HG03354 (cell line): ENCODE data around the gene AUH.
A peak's percentile ranks its signal among the peaks of the same experiment; 100 is the strongest.
"Not testable (repeated sequence)": the region's sequence is repeated elsewhere in the genome, so short reads cannot be mapped to it uniquely, and the experiment has no call there.

Experiments
- ATAC-seq: cut with Tn5 transposase; IDR thresholded peaks from one replicate; pipeline ENCODE4 v1.9.1; 2021; ENCODE audit warnings: mild to moderate bottlenecking; ENCODE audit not compliant: unreplicated experiment, poor library complexity, severe bottlenecking

AUH gene

DNA sequence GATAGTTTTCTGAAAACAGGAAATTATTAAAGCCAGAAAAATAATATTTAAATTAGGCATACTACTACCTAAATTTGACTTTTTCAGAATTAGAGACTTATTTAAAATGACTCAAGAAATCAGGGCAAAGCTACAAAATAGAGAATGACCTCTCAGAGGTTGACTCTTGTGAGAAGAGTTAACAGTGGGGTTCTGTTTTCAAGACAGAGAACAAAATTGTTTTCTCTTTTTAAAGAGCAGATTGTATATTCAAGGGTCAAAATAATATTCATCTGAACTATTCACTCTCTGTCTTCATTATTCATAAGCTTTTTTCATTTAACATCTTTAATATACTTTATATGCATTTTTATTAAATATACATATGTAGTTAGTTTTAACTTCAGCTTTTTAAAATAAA lies 21.9 kb upstream of the AUH start:
- ATAC-seq = no peak

DNA sequence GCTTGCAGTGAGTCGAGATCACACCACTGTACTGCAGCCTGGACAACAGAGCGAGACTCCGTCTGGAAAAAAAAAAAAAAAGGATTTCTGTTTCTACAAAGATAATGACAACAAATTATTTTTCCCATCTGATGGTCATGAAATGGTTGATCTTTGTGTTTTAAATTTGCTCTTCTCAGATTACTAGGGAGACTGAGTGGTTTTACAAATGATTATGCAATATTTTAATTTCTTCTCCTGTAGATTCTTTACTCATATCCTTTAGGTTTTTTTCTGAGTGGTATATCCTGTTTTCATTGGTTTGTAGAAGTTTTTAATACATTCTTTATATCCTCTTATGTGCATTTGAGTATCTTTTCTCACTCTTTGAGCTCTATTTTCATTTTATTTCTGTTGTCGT lies 20.6 kb upstream of the AUH start:
- no peak for ATAC-seq

DNA sequence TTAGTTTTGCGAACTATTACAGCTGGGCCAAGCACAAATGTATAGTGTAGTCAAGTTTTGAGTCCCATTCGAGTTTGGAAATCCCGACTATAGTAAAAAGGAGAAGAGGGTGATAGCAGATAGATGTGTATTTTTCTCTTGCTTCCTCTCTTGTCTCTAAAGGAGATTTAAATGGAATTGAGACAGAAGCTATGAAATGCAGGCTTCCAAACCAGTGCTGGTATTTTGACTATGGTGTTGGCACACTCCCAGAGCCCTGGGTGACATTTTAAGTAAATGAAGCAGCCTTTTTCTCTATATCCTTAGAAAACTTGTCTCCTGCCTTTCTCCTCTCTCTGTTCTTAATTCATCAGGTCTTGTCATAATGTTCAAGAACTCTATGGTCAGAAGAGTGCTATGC lies 17.7 kb upstream of the AUH start:
- ATAC-seq = no peak

DNA sequence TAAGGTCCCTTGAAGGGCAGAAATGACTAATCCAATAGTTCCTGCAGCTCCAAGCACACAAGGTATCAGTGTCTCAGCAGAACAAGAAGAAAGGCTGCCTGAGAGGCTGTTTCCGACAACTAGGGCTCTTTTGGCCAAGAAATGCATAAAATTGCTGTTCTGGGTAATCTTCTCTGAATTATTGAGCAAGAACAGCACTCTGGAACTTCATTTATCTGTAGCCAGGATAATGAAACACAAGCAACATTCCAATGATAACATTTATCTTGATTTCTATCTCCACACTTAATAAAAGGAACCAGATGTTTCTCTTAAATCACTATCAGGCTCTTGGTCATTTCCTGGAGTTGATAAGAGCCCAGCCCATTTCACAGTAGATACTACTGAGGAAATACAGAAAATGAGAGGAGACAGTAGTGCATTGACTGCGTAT lies 17.0 kb upstream of the AUH start:
- no peak for ATAC-seq

DNA sequence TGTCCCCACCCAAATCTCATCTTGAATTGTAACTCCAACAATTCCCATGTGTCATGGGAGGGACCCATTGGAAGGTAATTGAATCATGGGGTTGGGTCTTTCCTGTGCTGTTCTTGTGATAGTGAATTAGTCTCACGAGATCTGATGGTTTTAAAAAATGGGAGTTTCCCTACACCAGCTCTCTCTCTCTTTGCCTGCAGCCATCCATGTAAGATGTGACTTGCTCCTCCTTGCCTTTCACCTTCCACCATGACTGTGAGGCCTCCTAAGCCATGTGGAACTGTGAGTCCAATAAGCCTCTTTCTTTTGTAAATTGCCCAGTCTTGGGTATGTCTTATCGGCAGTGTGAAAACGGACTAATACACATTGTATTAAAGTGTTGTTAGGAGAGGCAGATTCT lies 16.3 kb upstream of the AUH start:
- not testable (repeated sequence) for ATAC-seq

DNA sequence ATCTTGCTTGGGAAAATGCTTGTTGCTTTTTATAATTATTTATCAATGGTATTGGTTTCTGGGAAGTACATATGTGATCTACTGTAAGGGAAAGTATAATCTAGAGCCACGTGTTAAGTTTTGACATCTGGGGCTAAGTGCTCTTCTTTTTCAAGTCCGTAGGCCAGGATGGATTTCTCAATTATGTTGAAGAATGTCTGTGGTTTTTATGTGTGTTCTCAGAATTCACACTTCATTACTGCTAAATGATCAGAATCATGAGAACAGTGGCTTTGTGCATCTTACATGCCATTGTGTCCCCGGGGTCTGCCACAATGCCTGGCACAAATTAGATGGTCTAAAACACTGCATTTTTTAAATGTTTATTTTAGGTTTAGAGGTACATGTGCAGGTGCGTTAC lies 14.5 kb upstream of the AUH start:
- ATAC-seq = no peak

DNA sequence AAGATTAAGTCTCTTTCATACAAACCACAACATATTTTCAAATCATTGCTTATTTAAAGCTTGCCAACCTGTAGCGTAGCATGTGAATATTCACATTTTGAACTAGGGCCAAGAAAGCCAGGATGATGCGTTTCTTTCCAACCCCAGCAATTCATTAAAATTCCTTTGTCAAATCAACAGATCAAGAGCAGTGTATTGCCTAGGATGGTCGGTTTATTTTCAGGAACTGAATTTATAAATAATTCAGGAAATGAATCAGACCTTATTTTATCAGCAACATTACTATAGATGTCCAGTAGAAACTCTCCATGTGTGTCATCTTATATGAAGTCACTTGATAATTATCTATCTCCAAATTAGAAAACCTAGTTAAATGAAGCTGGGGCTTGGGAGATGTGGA lies 13.2 kb upstream of the AUH start:
- ATAC-seq = no peak

DNA sequence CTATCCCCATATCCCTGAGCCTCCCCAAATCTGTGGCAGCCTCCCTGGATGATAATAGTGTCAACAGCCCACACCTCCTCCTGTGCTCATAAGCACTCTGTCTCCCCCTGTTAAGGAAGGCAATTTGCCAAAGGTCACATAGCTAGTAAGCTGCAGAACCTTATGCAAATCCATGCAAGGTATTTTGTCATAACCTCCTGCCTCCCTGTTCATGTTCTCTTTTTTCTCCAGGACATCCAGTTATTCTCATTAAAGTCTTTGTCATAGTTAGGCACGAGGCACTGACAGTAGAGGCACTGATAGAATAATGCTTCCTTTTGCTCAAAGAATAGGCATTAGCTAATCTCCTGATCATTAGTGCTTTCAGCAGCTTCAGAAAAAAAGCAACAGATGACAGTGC lies 10.2 kb upstream of the AUH start:
- no peak for ATAC-seq

DNA sequence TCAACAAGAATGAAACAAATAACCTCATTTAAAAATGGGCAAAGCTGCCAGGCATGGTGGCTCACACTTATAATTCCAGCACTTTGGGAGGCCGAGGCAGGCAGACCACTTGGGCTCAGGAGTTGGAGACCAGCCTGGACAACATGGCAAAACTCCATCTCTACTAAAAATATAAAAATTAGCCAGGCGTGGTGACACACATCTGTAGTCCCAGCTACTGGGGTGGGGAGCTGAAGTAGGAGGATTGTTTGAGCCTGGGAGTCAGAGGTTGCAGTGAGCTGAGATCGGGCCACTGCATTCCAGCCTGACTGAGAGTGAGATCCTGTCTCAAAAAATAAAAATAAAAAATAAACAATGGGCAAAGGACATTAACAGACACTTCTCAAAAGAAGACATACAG lies 8.3 kb upstream of the AUH start:
- ATAC-seq = not testable (repeated sequence)

DNA sequence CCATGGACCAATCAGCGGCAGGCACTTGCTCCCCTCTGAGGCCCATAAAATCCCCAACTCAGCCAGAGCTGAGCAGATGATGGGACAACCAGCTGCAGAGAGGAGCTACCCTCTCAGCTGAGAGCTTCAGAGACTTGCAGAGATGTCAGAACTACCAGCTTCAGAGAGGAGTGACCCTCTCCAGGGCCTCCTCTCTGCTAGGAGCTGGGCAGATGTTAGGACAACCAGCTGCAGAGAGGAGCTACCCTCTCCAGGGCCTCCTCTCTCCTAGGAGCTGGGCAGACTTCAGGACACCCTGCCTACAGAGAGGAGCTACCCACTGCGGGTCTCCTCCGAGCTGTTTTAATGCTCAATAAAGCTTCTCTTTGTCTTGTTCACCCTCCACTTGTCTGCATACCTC lies 3.0 kb upstream of the AUH start:
- no peak for ATAC-seq

DNA sequence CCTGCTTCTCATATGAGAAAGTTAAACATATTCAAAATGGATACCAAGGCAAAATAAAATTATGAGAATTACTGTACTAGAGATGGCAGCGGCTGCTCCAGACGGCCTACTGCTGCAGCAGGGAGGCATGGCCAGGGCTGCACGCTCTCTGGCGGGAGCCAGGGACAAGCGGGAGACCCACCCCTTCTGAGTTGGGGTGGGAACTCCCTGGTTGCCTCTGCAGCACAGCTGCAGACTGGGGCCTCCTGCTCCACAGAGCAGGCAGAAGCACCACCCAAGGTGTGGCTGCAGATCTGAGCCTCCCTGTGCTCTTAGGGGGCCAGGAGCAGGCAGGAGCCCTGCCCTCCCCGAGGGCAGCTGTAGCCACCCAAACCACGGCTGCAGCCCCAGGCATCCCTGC lies 2.3 kb upstream of the AUH start:
- no peak for ATAC-seq

DNA sequence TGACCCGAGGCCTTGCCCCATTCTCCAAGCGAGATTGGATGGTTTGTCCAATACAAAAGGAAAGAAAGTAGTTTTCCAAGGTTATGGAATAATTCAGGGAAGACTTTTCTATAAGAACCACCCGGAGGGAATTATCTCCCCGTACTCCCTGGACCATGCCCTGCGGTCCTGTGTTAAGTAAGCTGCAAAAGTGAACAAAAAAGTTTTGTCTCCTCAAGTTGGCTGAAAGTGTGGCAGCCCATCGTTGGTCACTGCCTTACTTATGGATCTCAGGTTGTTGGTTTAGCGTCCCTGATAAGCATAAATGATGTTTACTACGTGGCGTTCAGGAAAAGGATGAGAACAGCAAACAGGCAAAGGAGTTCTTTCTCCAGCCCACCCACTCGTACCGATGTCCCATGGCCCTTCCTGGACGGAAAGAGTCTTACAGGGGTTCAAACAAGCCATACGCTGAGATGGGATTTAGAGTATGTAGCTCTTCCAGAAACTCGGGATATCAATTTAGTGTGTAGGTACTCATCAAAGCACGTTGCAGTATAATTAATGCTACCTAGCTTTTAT lies 413 bp upstream of the AUH start:
- ATAC-seq = peak; percentile 15

DNA sequence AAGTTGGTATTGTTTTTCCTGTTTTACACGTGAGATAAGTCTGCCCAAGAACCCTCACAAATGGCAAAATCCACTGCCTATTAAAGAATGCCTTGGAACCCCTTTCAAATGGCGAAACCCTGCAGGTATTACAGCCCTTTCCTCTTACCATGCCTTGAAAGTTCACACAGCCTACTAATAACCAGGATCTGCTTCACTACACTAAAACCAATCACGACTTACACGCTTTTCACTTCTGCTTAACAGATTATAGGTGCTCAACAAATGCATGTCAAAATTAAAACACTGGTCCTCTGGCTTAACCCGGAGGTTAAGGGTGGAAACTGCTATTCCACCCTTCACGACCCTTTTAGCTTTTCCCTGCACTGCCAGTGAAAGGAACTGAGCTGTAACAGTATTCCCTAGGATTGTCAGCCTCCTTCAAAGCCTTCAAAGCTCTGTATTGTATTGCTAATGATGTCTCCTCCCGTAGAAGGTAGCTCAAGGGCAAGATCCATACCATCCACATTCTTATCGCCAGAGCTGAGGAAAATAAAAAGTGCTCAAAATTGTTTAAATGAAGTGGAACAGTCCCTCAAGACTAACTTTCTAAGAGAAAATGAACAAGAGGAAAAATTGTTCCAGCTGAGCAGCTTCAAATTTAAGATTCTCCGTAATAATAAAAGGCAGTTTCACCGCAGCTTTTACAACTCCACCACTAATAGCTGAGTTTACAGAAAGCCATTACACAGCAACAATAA lies 997 bp downstream of the AUH start:
- no peak for ATAC-seq

DNA sequence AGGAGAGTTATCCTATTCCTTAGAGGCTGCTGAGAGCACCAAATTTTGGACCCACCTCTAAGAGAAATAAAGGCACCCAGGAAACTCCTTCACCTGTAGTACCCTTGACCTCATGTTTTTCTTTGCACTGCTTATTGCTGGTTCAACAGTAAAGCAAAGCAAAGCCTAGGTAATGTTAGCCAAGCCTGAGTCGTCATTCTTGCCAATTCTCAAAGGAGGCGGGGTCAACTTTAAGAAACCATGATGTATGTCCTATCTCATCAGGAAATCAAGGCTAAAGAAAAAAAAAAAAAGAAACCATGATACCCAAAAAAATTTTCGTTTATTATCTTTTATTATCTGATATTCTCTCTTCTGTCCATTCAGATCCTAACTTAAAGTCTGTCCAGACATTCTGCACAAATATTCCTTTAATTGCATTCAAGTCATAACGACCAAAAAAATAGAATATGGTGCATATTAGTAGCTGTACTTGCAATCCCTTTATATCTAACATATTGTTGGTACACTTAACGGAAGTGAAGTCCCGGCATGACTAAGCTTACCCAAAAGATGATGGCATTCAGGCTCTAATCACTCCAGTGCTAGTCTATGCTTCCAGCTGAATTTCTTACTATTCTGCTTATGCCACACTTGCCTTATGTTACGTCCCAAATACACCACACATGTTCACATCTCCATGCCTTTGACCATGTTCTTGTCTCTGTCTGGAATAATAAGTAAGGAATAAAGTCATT lies 1.8 kb downstream of the AUH start:
- no peak for ATAC-seq

DNA sequence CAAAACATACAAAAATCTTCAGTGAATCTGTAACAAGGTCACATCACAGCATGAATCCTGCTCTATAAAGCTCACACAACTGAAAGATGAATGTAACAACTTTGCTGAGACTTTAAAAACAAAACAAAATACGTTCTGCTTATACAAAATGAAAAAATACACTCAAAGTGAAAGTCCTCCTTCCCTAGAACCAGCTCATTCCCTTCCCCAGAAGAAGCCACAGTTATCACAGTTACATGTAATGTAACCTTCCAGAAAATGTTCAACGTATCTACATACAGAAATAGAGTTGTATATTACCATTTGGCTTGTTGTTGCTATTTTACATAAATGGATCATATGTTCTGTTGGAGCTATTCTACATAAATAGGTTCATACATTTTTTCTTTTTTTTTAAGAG lies 2.6 kb downstream of the AUH start:
- ATAC-seq = no peak

DNA sequence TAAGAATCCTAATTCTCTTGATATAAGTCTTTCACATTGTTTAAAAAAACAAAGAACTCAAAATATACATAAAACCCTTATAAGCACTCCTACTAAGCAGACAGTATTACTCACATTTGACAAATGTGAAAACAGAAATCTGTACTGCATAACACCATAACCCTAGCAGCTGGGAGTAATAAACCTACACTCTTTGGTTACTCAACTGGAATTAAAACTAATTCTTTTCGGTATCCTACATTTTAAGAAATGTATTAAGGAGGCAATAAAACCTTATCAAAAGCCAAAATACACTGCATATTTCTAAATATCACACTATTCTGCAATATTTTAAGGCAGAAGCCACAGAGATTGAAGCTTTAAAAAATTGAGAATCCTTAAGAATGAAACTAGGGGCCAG lies 6.8 kb downstream of the AUH start:
- no peak for ATAC-seq

DNA sequence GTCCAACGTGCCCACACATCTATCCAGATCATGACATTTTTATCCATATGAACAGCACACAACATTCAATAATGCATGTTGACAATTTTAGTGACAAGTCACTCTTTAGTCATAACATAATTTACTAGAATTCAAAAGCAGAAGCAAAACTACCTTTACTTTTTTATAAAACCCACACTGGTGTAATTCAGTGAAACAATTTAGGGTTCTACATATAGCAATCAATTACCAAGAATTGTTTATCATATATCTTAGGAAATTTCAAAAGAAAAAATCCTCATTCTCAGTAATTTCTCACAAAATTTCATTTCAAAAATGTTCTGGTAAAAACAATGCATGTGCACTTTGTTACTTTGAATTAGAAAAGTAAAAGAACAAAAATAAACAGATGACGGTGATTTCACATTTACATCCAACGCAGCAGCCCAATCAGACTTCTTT lies 12.6 kb downstream of the AUH start:
- no peak for ATAC-seq

DNA sequence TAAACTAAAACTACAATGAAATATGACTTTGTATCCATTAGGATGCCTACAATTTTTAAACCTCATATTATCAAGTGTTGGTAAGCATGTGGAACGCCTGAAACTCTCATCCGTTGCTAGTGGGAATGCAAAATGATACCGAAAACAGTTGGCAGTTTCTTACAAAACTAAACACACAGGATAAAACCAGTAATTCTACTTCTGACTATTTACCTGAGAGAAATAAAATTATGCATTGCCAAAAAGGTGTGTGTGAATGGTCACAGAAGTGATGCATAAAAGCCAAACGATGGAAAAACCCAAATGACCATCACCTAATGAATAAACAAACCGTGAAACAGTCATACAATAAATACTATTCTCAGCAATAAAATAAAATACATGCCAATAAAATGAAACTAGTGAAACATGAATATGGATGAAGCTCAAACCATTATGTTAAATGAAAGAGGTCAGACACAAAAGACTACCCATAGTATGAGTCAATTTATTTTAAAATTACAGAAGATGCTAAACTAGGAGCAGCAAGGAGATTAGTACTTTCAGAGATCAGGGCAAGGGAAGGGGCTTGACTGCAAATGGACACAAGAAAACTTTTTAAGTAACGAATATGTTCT lies 13.4 kb downstream of the AUH start:
- ATAC-seq = no peak

DNA sequence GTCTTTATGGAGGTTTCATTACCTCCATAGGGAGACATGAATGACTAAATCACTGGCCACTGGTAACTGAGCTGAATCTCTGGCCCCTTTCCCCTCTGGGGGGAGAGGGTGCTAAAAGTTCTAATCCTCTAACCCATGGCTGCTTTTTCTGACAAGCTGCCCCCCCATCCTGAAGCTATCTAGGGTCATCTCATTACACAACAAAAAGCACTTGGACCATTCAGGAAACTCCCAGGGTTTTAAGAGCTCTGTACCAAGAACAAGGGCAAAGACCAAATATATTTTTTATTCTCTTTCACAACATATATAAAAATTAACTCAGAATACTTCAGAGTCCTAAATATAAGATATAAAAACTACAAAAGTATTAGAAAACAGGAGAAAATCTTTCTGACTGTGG lies 14.3 kb downstream of the AUH start:
- ATAC-seq = no peak

DNA sequence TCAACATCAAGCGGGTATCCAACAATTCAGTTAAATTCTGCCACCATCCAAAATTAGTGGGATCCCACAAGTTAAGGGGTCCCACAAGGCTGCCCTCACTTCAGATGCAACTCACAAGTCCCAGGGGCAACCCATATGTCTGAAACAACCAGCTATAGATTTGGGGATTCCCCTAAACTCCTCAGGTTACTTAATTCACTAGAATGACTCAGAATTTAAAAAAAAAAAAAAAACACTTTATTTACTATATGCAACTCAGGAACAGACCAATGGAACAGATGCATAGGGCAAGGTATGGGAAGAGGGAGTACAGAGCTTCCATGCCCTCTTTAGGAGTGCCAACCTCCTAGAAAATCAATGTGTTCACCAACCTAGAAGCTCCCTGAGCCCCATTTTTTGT lies 15.1 kb downstream of the AUH start:
- ATAC-seq = no peak

DNA sequence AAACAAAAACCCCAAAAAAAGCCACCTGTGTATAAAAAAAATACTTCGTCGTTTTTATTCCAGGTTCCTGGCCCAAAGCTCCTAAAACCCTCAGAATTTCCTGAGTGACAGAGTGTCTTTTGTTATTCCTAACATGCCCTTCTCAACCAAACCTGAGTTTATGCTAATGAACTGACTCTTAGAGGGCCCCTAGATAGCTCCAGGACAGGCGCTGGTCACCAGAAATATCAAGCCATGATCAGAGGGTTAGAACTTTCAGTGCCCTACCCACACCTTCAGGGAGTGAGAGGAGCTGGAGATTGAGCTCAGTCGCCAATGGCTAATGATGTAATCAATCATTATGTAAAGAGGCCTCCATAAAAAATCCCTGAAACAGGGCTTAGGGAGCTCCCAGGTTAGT lies 15.7 kb downstream of the AUH start:
- ATAC-seq = no peak
